Nucleus accumbens (tissue), 56 donors: ENCODE data around the gene TMED4.
"Not testable (repeated sequence)": the region's sequence is repeated elsewhere in the genome, so short reads cannot be mapped to it uniquely, and the experiment has no call there.

Experiments used
- DNase-seq, 56 donors: peaks; one replicate each; lab custom pipeline; 2025; lab: John Stamatoyannopoulos, UW

The TMED4 gene

DNA sequence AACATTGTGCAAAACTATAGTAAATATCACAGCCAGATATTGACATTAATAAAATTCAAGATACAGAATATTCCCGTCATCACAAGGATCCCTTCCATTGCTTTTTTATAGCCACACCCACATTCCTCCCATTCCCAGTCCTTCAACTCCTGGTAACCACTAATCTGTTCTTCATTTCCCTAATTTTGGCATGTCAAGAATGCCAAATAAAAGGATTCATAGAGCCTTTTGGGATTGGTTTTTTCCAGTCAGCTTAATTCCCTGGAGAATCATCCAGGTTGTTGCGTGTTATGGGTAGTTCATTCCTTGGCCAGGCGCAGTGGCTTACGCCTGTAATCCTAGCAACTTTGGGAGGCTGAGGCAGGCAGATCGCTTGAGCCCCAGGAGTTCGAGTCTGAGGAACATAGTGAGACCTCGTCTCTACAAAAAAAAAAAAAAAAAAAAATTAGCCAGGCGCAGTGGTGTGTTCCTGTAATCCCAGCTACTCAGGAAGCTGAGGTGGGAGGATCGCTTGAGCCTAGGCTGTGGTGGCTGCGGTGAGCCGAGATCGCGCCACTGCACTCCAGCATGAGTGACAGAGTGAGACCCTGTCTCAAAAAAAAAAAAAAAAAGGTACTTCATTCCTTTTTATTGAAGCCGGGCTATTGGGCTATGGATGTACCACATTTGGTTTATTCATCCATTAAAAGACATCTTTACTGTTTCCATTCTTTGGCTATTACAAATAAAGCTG is 27.1 kb upstream of the TMED4 start:
- DNase-seq, result no peak

DNA sequence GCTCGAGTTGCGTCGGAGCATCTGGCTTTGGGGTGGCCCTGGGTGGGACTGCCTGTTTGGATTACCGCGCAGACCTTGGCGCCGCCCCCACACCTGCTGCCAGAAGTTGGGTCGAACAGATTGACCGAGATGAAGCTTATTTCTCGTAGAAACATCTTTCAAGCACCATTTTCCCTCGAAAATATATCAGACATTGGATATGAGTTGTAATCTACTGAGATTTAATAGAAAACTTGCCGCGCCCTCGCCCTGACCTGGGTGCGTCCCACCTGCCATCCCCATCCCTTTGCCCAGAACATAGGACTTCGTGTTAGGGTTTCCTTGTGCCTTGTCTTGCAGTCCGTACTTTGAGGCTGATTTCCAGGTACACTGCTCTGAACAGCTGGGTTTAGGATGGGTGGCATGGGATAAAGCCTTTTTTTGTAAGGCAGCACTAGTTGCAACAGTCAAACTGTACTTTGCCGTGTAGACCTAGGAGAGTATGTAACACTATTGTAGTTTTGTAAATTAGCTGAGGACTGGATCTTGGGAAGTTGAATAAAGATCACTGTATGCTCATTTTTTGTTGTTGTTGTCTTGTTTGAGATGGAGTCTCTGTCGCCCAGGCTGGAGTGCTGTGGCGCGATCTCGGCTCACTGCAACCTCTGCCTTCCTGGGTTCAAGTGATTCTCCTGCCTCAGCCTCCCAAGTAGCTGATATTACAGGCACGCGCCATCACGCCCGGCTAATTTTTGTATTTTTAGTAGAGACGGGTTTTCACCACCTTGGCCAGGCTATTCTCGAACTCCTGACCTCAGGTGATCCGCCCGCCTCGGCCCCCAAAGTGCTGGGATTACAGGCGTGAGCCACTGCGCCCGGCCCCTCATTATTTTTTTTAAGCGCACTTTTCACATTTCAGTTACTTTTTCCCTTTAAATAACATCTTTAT is 25.4 kb upstream of the TMED4 start:
- DNase-seq, result peak in 1 of 56 donors; percentile 35

- peak; percentile 89 to 100 (median 99) for DNase-seq
Observed at GRCh38 chr7:44606341-44607140, 24.5 kb upstream of the TMED4 start, which contains the start of gene OGDH. Gene OGDH (plus strand): TSS chr7:44606627. CDS start chr7:44624344, 17,717 bp downstream.

DNA sequence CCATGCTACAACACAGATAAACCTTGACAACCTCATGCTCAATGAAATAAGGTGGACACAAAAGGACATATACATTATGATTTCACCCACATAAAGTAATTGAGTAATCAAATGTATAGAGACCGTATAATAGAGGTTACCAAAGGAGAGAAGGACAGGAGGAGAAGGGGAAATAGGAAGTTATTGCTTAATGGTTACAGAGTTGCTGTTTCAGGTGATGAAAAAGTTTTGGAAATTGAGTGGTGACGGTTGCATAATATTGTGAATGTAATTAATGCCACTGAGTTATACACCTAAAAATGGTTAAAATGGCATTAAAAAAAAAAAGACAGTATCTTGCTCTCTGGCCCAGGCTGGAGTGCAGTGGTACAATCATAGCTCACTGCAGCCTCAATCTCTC is 22.9 kb upstream of the TMED4 start:
- no peak for DNase-seq

GRCh38 chr7:44603193-44603592 is 21.2 kb upstream of the TMED4 start:
- DNase-seq, result no peak

DNA sequence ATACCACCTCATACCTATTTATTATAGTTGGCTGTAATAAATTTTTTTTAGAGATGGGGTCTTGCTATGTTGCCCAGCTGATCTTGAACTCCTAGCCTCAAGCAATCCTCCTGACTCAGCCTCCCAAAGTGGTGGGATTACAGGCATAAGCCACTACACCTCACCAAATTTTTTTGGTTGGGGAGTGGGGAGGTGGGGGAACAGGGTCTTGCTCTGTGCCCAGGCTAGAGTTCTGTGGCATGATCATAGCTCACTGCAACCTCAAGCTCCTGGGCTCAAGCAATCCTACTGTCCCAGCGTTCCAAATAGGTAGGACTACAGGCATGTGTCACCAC is 20.5 kb upstream of the TMED4 start:
- DNase-seq, result no peak

- no peak for DNase-seq
Observed at GRCh38 chr7:44599222-44599621, 17.2 kb upstream of the TMED4 start.

GRCh38 chr7:44597181-44597580 is 15.2 kb upstream of the TMED4 start:
- DNase-seq, result not testable (repeated sequence)

DNA sequence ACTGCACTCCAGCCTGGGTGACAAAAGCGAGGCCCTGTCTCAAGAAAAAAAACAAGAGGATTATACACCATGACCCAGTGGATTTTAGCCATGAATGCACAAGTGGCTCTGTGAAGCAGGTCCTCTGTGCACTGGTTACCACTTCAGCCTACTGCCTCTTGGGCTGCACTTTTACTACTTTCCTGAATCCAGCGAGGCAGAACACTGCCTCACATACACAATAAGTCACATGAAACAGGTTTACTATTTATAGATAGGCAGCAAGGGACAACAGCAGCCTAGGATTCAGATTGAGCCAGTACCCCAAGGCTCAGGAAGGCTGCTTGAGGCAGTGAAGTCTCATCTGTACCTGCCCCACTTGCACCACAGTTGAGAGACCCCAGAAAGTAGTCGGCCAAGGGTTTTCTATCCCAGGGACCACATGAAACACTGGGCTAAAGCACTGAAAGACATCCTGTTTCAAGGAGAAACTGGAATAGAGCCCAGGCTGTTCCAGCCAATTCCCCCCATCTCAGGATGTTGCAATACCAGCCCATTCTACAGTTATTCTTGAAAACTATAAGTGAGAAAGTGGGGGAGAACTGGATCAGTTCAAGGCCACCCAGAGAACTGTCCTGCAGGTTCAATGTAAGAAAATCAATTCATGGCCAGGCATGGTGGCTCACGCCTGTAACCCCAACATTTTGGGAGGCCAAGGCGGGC is 14.1 kb upstream of the TMED4 start:
- DNase-seq, result no peak

DNA sequence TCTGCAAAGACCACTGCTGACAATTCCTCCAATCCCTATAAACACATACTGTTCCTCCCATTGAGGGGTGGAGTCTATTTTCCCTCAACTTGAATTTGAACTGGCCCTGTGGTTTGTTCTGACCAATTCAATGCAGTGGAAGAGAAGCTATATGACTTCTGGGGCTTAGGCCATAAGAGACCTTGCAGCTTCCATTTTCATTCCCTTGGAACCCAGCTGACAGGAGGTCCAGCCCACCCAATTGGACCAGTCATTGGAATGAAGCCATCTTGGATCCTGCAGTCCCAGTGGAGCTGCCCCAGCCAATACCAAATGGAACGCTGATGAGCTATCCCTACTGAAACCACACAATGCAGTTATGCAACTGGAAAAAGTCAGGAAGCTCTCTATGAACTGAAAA is 8.9 kb upstream of the TMED4 start:
- DNase-seq, result no peak

- DNase-seq, result peak in 14 of 56 donors; percentile 2 to 53 (median 6)
Observed at GRCh38 chr7:44587843-44588711, 6.0 kb upstream of the TMED4 start.

DNA sequence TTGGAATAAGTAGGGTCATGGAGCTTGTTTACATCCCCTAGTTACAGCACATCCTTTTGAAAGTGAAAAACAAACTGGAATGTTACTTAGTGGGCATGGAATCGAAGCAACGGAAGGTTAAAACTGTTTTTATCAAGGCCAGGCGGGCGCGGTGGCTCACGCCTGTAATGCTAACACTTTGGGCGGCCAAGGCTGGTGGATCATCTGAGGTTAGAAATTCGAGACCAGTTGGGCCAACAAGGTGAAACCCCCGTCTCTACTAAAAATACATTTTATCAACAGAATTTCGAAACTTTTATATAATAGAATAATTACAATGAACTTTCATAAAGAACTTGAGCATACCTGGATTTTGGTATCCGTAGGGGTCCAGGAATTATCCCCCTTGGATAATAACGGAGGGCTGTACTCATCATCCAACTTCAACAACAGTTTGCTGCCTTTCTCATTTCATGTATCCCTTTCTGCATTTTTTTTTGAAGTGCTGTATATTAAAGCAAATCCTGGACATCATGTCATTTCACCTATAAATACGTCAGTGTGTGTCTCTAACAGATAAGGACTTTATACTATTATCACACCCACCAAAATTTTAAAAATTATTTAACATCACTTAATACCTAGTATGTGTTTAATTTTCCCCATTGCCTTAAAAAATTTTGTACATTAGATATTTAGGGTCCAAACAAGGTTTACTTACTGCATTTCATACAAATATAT is 1.3 kb upstream of the TMED4 start:
- no peak for DNase-seq

GRCh38 chr7:44580945-44581878 is 819 bp downstream of the TMED4 start:
- DNase-seq, result peak in 7 of 56 donors; percentile 9 to 47 (median 38)

GRCh38 chr7:44576228-44576627 is 5.8 kb downstream of the TMED4 start:
- no peak for DNase-seq

GRCh38 chr7:44575054-44575453 is 7.0 kb downstream of the TMED4 start:
- no peak for DNase-seq

DNA sequence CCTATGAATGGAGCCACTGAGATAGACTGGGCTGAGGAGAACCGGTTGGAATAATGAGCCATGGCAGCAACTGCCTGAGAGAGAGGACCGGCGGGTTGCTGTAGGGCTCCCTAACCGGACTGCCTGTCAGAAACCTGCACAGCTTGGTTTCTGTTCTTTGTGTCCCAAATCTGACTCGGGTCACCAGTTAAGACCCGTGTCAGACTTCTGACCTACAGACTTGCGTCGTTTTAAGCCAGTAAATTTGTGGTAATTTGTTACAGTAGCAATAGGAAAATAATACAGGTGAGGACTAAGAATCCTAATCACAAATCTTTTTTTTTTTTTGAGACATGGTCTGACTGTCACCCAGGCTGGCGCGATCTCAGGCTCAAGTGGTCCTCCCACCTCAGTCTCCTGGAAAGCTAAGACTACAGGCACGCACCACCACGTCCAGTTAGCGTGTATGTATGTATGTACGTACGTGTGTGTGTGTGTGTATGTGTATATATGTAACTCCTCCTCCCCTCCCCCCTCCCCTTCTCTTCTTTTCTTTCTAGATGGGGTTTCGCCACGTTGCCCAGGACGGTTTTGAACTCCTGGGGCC is 7.7 kb downstream of the TMED4 start:
- DNase-seq, result peak in 1 of 56 donors; percentile 23
